ENCODE data around the gene SYNJ1. TPM values are rescaled to one million over a fixed set of nuclear protein-coding genes. Genes with fewer than 3 reads are reported as not detected.

SYNJ1 gene
- total and polyA plus RNA-seq, 2 of the 13 experiments (the other 11 are each of a cell fraction or from before 2014, with no cell fraction given) = 2.0 to 2.7 TPM

GRCh38 chr21:32648165-32648564 is 79.6 kb downstream of the SYNJ1 start (continued):
- TF ChIP-seq, protein P1, sequence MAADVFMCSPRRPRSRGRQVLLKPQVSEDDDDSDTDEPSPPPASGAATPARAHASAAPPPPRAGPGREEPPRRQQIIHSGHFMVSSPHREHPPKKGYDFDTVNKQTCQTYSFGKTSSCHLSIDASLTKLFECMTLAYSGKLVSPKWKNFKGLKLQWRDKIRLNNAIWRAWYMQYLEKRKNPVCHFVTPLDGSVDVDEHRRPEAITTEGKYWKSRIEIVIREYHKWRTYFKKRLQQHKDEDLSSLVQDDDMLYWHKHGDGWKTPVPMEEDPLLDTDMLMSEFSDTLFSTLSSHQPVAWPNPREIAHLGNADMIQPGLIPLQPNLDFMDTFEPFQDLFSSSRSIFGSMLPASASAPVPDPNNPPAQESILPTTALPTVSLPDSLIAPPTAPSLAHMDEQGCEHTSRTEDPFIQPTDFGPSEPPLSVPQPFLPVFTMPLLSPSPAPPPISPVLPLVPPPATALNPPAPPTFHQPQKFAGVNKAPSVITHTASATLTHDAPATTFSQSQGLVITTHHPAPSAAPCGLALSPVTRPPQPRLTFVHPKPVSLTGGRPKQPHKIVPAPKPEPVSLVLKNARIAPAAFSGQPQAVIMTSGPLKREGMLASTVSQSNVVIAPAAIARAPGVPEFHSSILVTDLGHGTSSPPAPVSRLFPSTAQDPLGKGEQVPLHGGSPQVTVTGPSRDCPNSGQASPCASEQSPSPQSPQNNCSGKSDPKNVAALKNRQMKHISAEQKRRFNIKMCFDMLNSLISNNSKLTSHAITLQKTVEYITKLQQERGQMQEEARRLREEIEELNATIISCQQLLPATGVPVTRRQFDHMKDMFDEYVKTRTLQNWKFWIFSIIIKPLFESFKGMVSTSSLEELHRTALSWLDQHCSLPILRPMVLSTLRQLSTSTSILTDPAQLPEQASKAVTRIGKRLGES (CRISPR knock-in tag; IDR thresholded peaks at IDR 0.05; ENCODE audit: borderline replicate concordance) = no peak
- no peak for TF ChIP-seq ZNF672 (CRISPR knock-in tag; IDR thresholded peaks at IDR 0.05)
- no peak for TF ChIP-seq FOSL2 (CRISPR knock-in tag; IDR thresholded peaks at IDR 0.05)
- no peak for TF ChIP-seq RXRA (CRISPR knock-in tag; IDR thresholded peaks at IDR 0.05)
- TF ChIP-seq, protein P2, sequence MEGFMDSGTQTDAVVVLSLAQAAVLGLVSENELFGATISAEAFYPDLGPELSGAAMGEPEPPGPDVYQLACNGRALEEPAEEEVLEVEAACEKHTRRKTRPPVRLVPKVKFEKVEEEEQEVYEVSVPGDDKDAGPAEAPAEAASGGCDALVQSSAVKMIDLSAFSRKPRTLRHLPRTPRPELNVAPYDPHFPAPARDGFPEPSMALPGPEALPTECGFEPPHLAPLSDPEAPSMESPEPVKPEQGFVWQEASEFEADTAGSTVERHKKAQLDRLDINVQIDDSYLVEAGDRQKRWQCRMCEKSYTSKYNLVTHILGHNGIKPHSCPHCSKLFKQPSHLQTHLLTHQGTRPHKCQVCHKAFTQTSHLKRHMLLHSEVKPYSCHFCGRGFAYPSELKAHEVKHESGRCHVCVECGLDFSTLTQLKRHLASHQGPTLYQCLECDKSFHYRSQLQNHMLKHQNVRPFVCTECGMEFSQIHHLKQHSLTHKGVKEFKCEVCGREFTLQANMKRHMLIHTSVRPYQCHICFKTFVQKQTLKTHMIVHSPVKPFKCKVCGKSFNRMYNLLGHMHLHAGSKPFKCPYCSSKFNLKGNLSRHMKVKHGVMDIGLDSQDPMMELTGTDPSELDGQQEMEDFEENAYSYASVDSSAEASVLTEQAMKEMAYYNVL (CRISPR knock-in tag; IDR thresholded peaks at IDR 0.05; ENCODE audit: borderline replicate concordance) = no peak

DNA sequence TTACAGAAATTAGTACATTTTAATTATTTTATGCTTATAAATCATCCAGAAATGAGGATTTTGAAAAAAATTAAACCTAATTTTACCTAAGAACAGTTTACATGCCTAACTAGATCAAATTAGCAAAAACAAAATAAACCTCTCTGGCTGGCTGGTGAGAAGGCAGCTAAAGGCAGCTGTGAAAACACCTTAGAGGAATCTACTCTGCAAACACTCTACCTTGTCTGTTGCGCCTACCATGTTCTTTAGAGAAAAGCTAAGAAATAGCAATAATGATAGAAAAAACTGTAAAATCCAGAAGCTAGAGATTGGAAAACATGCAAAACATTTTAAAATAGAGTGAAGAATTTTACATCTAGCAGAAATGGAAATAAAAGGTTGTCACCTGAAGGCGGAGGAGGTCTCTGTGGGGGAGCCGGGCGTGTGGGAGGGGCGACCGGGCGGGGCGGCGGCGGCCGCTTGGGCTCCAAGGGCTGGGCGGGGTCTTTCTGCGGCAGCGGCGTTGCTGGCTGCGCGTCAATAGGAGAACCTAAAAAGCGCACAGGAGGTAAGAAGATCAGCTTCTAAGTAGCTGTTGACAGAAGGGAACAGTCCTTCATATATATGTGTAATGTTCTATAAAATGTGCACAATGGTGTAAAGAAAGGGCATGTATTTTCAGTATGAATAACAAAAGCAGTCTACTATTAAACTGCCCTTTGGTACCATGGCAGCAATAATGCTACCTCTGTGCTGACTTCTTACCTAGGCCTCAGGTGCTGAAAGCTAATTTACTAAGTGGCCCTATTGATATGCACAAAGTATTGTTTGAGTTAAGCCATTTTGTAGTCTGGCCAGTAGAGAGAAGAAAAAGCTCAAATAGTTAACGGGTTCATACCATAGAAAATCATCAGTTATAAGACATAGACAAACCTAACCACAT is 82.3 kb downstream of the SYNJ1 start:
- peaks cover 11% of the 10 kb centered on the region for H3K4me1 ChIP-seq (ENCODE audit: insufficient read depth, low read length)
- DNase-seq (ENCODE audit: low spot score) (no peak), ATAC-seq (no peak), FAIRE-seq (no peak)
- no peaks in the 10 kb centered on the region for H4K20me1 ChIP-seq (ENCODE audit: insufficient read depth, low read length)
- intact Hi-C loops (cut with micrococcal nuclease; ENCODE audit: unreplicated experiment) = no loop called here
- peaks cover 0 to 3% of the 10 kb centered on the region in 2 experiments; a peak in 1 of 5 replicates for H3K36me3 ChIP-seq (replicated peaks in 1 of 2; ENCODE audit: control insufficient read depth in 1 of 2, insufficient read depth in 2 of 2, low read length in 2 of 2)
- no peak overlapping the region for H3K27ac ChIP-seq (ENCODE audit: extremely low read length, insufficient read depth, low read length)
- WGBS (ENCODE audit: low lambda C conversion rate) = 96% methylated on average over 19 of the region's 19 CpGs
- no peak overlapping the region for H3K4me3 ChIP-seq (replicated peaks in 1 of 3; ENCODE audit: insufficient read depth in 1 of 3, low read depth in 2 of 3, low read length in 3 of 3)
- no peaks in the 10 kb centered on the region for H3K9me3 ChIP-seq (ENCODE audit: low read length)
- no TSS peak for BruUV-seq (replicated peaks)
- no peak overlapping the region for H3K9ac ChIP-seq (ENCODE audit: insufficient read depth, low read depth, low read length)
- H3K79me2 ChIP-seq (ENCODE audit: insufficient read depth, low read length) = no peaks in the 10 kb centered on the region
- H3K4me2 ChIP-seq (ENCODE audit: low read depth, low read length) = no peak overlapping the region
- in situ Hi-C loops (cut with HindIII; ENCODE audit: extremely low pct_ligation_motif_present, low pct_unique_long_range_greater_than_20kb) = no loop called here
- no peak for TF ChIP-seq ZNF543 (CRISPR knock-in tag; IDR thresholded peaks at IDR 0.05)
- TF ChIP-seq MEF2D (CRISPR knock-in tag; IDR thresholded peaks at IDR 0.05) = no peak
- no peak for TF ChIP-seq ZNF614 (CRISPR knock-in tag; IDR thresholded peaks at IDR 0.05; ENCODE audit: borderline replicate concordance)
- TF ChIP-seq ETS1 (CRISPR knock-in tag; IDR thresholded peaks at IDR 0.05) = no peak
- no peak for TF ChIP-seq EED (CRISPR knock-in tag; IDR thresholded peaks at IDR 0.05)
- no peak for TF ChIP-seq ATF7 (IDR thresholded peaks at IDR 0.05)
- no peak for TF ChIP-seq ATF7 (CRISPR knock-in tag; IDR thresholded peaks at IDR 0.05)
- no peak for TF ChIP-seq KAT8 (CRISPR knock-in tag; IDR thresholded peaks at IDR 0.05)
- no peak for TF ChIP-seq ARNT (IDR thresholded peaks at IDR 0.05)
- TF ChIP-seq PAX8 (CRISPR knock-in tag; IDR thresholded peaks at IDR 0.05; ENCODE audit: borderline replicate concordance) = no peak
- no peak for TF ChIP-seq PITX1 (CRISPR knock-in tag; IDR thresholded peaks at IDR 0.05)
- TF ChIP-seq ZNF496 (CRISPR knock-in tag; IDR thresholded peaks at IDR 0.05; ENCODE audit: insufficient replicate concordance) = no peak
- no peak overlapping the region for H2AFZ ChIP-seq (ENCODE audit: low read length)
- CTCF ChIA-PET (ENCODE audit: low intra/inter-chr PET ratio, low total read pairs) = no interaction called here
- H3K27me3 ChIP-seq (ENCODE audit: control insufficient read depth in 1 of 2, insufficient read depth in 2 of 2, low read length in 2 of 2) = no peaks in the 10 kb centered on the region
- POLR2A ChIA-PET = no interaction called here
